ENCODE results near the gene MIF.
A peak's percentile ranks its signal among the peaks of the same experiment; 100 is the strongest.

The MIF gene

DNA sequence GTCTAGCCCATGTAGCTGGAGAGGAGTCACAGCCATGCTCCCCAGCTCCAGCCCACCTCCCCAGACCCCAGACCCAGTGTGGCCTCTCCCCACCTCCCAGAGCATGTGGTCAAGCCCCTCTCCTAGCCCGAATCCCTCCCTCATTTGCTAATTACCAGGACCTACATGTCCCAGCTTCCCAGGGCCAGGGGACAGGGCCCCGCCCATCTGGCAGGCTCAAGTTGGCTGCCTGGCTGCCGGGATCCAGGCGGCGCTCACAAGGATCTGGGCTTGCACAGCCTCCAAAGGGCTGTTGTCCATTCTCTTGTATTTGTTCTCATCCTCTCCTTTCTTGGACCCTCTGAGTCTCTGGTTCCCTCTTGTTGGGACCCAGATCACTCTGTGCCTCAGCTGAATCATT lies 4.6 kb upstream of the MIF start:
- TF ChIP-seq, protein P1, sequence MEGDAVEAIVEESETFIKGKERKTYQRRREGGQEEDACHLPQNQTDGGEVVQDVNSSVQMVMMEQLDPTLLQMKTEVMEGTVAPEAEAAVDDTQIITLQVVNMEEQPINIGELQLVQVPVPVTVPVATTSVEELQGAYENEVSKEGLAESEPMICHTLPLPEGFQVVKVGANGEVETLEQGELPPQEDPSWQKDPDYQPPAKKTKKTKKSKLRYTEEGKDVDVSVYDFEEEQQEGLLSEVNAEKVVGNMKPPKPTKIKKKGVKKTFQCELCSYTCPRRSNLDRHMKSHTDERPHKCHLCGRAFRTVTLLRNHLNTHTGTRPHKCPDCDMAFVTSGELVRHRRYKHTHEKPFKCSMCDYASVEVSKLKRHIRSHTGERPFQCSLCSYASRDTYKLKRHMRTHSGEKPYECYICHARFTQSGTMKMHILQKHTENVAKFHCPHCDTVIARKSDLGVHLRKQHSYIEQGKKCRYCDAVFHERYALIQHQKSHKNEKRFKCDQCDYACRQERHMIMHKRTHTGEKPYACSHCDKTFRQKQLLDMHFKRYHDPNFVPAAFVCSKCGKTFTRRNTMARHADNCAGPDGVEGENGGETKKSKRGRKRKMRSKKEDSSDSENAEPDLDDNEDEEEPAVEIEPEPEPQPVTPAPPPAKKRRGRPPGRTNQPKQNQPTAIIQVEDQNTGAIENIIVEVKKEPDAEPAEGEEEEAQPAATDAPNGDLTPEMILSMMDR (conservative IDR thresholded peaks at IDR 0.05; ENCODE audit: low read depth) = no peak
- ChIA-PET POLR2A (ENCODE audit: low non-redundant PET) (no interaction called here), CTCF (no interaction called here)
- H3K27ac ChIP-seq = peak overlapping the region; percentile 71; the same call in 1 of the 2 replicates
- no peak for DNase-seq (ENCODE audit: low spot score)

GRCh38 chr22:23891726-23892125 lies 2.5 kb upstream of the MIF start:
- H3K27ac ChIP-seq = no peak overlapping the region
- no peak for DNase-seq (ENCODE audit: low spot score)
- ChIA-PET POLR2A (ENCODE audit: low non-redundant PET) (no interaction called here), CTCF (no interaction called here)
- TF ChIP-seq, protein P1 (conservative IDR thresholded peaks at IDR 0.05; ENCODE audit: low read depth) = no peak

DNA sequence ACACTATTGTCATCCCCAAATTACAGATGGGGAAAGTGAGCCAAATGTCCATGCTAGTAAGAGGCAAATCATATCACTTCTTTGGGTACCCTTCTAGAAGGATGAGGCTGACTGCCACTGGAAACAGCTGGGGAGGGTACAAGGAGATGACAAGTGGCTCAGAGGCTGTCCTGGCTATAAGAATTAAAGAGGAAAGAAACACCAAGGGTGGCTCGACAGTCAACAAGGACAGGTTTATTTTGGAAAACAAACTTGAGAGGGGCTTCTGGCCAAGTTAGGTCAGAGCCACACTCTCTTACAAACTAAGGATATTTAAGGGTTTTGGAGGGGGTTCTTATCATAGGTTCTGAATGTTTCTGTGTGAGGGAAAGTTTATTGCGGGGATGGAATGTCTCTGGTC lies 2.1 kb upstream of the MIF start:
- H3K27ac ChIP-seq = no peak overlapping the region
- TF ChIP-seq, protein P1 (conservative IDR thresholded peaks at IDR 0.05; ENCODE audit: low read depth) = no peak
- CTCF ChIA-PET = no interaction called here
- no peak for DNase-seq (ENCODE audit: low spot score)
- POLR2A ChIA-PET (ENCODE audit: low non-redundant PET) = no interaction called here

DNA sequence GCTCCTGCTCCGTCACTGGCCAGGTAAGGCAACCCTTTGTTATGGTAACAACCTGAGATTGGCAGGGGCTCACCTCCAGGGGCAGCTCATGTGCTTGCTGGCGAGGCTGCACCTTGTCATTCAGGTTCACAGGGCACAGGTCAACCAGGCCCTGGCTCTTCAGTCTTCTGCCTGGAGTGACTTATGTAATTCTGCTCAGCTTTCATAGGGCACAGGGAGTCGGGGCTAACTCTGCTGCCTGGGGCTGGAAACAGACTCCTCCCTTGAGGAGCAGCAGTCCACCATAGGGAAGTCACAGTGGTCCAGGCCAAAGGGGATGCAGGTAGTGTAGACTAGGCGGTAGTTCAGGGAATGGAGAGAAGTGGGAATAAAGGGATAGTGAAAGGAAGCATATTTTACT lies 1.5 kb upstream of the MIF start:
- POLR2A ChIA-PET (ENCODE audit: low non-redundant PET) = no interaction called here
- H3K27ac ChIP-seq = peak overlapping the region; percentile 96; the same call in 1 of the 2 replicates
- no peak for DNase-seq (ENCODE audit: low spot score)
- CTCF ChIA-PET = no interaction called here
- TF ChIP-seq, protein P1 (conservative IDR thresholded peaks at IDR 0.05; ENCODE audit: low read depth) = no peak

- CTCF ChIA-PET = interaction anchor here (0.6 kb wide), 1 partner anchor 31 kb away, joined by 3 read pairs; no protein-coding TSS in a partner anchor
- no peak for DNase-seq (ENCODE audit: low spot score)
- peak overlapping the region; percentile 96 for H3K27ac ChIP-seq
- TF ChIP-seq, protein P1 (conservative IDR thresholded peaks at IDR 0.05; ENCODE audit: low read depth) = no peak
- POLR2A ChIA-PET (ENCODE audit: low non-redundant PET) = interaction anchor here (1.4 to 1.5 kb wide), 2 partner anchors 10 to 20 kb away, joined by 4 to 7 read pairs; no protein-coding TSS in a partner anchor
Measured at GRCh38 chr22:23893121-23893944, 850 bp upstream of the MIF start.

- peak overlapping the region; percentile 96 for H3K27ac ChIP-seq
- CTCF ChIA-PET = interaction anchor here (0.5 to 0.8 kb wide), 4 partner anchors 51 to 489 kb away, joined by 3 to 4 read pairs (median 3); no protein-coding TSS in a partner anchor
- POLR2A ChIA-PET (ENCODE audit: low non-redundant PET) = interaction anchor here (0.5 to 1.5 kb wide), 4 partner anchors 8 to 205 kb away, joined by 3 to 7 read pairs (median 4); no protein-coding TSS in a partner anchor
- peak; percentile 73 for DNase-seq (ENCODE audit: low spot score)
- TF ChIP-seq, protein P1 (conservative IDR thresholded peaks at IDR 0.05; ENCODE audit: low read depth) = no peak; the same call in 1 of the 2 replicates
Measured at GRCh38 chr22:23894710-23895598, 771 bp downstream of the MIF start.

Measured in RWPE1 (cell line).